GM23338 (cell line): ENCODE data around the gene MKNK1. TPM values are rescaled to one million over a fixed set of nuclear protein-coding genes. Genes with fewer than 3 reads are reported as not detected.

ENCODE experiments used
- ATAC-seq: fragments of 200-7000 bp; cut with Tn5 transposase; 3 replicates; pipeline ENCODE4 v1.9.1; 2020
- DNase-seq: peaks from one replicate; pipeline ENCODE4 v3.0.0-alpha.2; 2015; ENCODE audit warnings: low spot score
- H2AFZ ChIP-seq: fragments of 200-600 bp; sonication (generic); 2 replicates; pipeline ENCODE4 v1.8.0; 2016; ENCODE audit warnings: antibody characterized with exemption, mild to moderate bottlenecking, moderate library complexity
- H3F3A ChIP-seq: fragments of 200-600 bp; sonication (generic); replicated peaks from 2 replicates; pipeline ENCODE4 v1.8.0; 2017; ENCODE audit warnings: antibody characterized with exemption, mixed run types, low read depth
- H3K27ac ChIP-seq: fragments of 200-600 bp; sonication (generic); 2 replicates; pipeline ENCODE4 v1.6.1; 2016; ENCODE audit warnings: low read depth
- H3K27me3 ChIP-seq: fragments of 200-600 bp; sonication (generic); 2 replicates; pipeline ENCODE4 v1.8.0; 2016; ENCODE audit warnings: mild to moderate bottlenecking, mixed run types, moderate library complexity; ENCODE audit not compliant: insufficient read depth
- H3K36me3 ChIP-seq: fragments of 200-600 bp; sonication (generic); 2 replicates; pipeline ENCODE4 v1.8.0; 2016; ENCODE audit warnings: mild to moderate bottlenecking; ENCODE audit not compliant: insufficient read depth
- H3K4me1 ChIP-seq: fragments of 200-600 bp; sonication (generic); 2 replicates; pipeline ENCODE4 v1.8.0; 2016; ENCODE audit warnings: mild to moderate bottlenecking, moderate library complexity; ENCODE audit not compliant: insufficient read depth
- H3K4me2 ChIP-seq: fragments of 200-600 bp; sonication (generic); 2 replicates; pipeline ENCODE4 v1.7.1; 2017; ENCODE audit warnings: mixed run types
- H3K4me3 ChIP-seq: fragments of 200-600 bp; sonication (generic); 2 replicates; pipeline ENCODE4 v1.6.1; 2016; ENCODE audit warnings: mixed run types
- H3K79me2 ChIP-seq: fragments of 200-600 bp; sonication (generic); replicated peaks from 2 replicates; pipeline ENCODE4 v1.8.0; 2017; ENCODE audit warnings: mild to moderate bottlenecking; ENCODE audit not compliant: insufficient read depth
- H3K9me2 ChIP-seq: fragments of 200-600 bp; sonication (generic); 2 replicates; pipeline ENCODE4 v1.8.0; 2017; ENCODE audit not compliant: insufficient read depth
- H4K20me1 ChIP-seq: fragments of 200-600 bp; sonication (generic); replicated peaks from 2 replicates; pipeline ENCODE4 v1.8.0; 2017; ENCODE audit warnings: mild to moderate bottlenecking; ENCODE audit not compliant: insufficient read depth
- H3K27ac Mint-ChIP-seq: 2 replicates; pipeline ENCODE4 v1.8.0; 2020; ENCODE audit warnings: inconsistent platforms, mild to moderate bottlenecking, moderate library complexity, mixed read lengths
- H3K27me3 Mint-ChIP-seq: 3 replicates; pipeline ENCODE4 v1.8.0; 2022; ENCODE audit warnings: low read depth, mild to moderate bottlenecking, moderate library complexity, mixed read lengths, inconsistent platforms; ENCODE audit not compliant: insufficient read depth, poor library complexity
- H3K36me3 Mint-ChIP-seq: 3 replicates; pipeline ENCODE4 v1.8.0; 2021; ENCODE audit warnings: low read depth, mild to moderate bottlenecking, inconsistent platforms, moderate library complexity, mixed read lengths
- H3K4me1 Mint-ChIP-seq: 3 replicates; pipeline ENCODE4 v1.8.0; 2020; ENCODE audit warnings: mild to moderate bottlenecking, inconsistent platforms, mixed read lengths
- H3K4me3 Mint-ChIP-seq: 3 replicates; pipeline ENCODE4 v1.8.0; 2021; ENCODE audit warnings: moderate library complexity, mild to moderate bottlenecking, inconsistent platforms, mixed read lengths
- H3K9me3 Mint-ChIP-seq: 3 replicates; pipeline ENCODE4 v1.8.0; 2020; ENCODE audit warnings: moderate library complexity, mild to moderate bottlenecking, inconsistent platforms, mixed read lengths
- CREB1 ChIP-seq: fragments of 250-450 bp; sonication (Bioruptor Pico); IDR thresholded peaks from 2 replicates; pipeline ENCODE4 v1.5.0; 2020; ENCODE audit warnings: low read depth, mild to moderate bottlenecking, moderate library complexity
- CTCF ChIP-seq, 2 experiments: fragments of 200-600 bp in 1 of 2; sonication (generic) in 1 of 2; conservative IDR thresholded peaks; 2 replicates each; pipeline versions ENCODE4 v1.5.1 to v1.6.1; 2016 to 2017; ENCODE audit warnings: antibody characterized with exemption in 2 of 2, low read depth in 2 of 2, mild to moderate bottlenecking in 2 of 2, moderate library complexity in 1 of 2
- ETS1 ChIP-seq: IDR thresholded peaks from 2 replicates; pipeline ENCODE4 v1.6.1; 2016; ENCODE audit warnings: antibody characterized with exemption
- EZH2 ChIP-seq: fragments of 200-600 bp; sonication (generic); IDR thresholded peaks from one replicate; pipeline ENCODE4 v1.8.0; 2017; ENCODE audit warnings: antibody characterized with exemption, mild to moderate bottlenecking, low read depth; ENCODE audit not compliant: unreplicated experiment
- EZH2phosphoT487 ChIP-seq: fragments of 200-600 bp; sonication (generic); IDR thresholded peaks from one replicate; pipeline ENCODE4 v1.8.1; 2018; ENCODE audit warnings: antibody characterized with exemption; ENCODE audit not compliant: unreplicated experiment
- JUNB ChIP-seq: IDR thresholded peaks from one replicate; pipeline ENCODE4 v1.6.1; 2016; ENCODE audit warnings: antibody characterized with exemption; ENCODE audit not compliant: unreplicated experiment
- NANOG ChIP-seq: IDR thresholded peaks from 2 replicates; pipeline ENCODE4 v1.6.1; 2016; ENCODE audit warnings: antibody characterized with exemption, borderline replicate concordance
- POLR2AphosphoS5 ChIP-seq: IDR thresholded peaks from 2 replicates; pipeline ENCODE4 v1.6.1; 2016; ENCODE audit warnings: antibody characterized with exemption, low read depth
- REST ChIP-seq: IDR thresholded peaks from one replicate; pipeline ENCODE4 v1.6.1; 2018; ENCODE audit warnings: antibody characterized with exemption; ENCODE audit not compliant: unreplicated experiment
- STAT1 ChIP-seq: IDR thresholded peaks from one replicate; pipeline ENCODE4 v1.6.1; 2016; ENCODE audit warnings: antibody characterized with exemption; ENCODE audit not compliant: unreplicated experiment
- ZNF114 ChIP-seq: fragments of 250-450 bp; sonication (Bioruptor Pico); IDR thresholded peaks from 2 replicates; pipeline ENCODE4 v1.5.0; 2020; ENCODE audit warnings: mild to moderate bottlenecking, moderate library complexity
- ZNF331 ChIP-seq: fragments of 250-450 bp; sonication (Bioruptor Pico); IDR thresholded peaks from 2 replicates; pipeline ENCODE4 v1.5.0; 2020; ENCODE audit warnings: low read depth, mild to moderate bottlenecking, moderate library complexity
- ZNF462 ChIP-seq: fragments of 250-450 bp; sonication (Bioruptor Pico); IDR thresholded peaks from 2 replicates; pipeline ENCODE4 v1.5.0; 2020; ENCODE audit warnings: mild to moderate bottlenecking, moderate library complexity
- polyA plus RNA-seq: library from polyadenylated mRNA; unstranded; fragments of >200 nt; fragmentation: Nextera tagmentation; extraction: Ambion mirVana; gene quantifications from 2 replicates; pipeline ENCODE4 v1.2.1, GENCODE V29; 2016
- total RNA-seq: library from RNA; depleted of rRNA; stranded (reverse); fragments of >200 nt; shearing (Covaris generic); gene quantifications from 2 replicates; pipeline ENCODE4 v1.2.3, GENCODE V29; 2014

Gene MKNK1
- total and polyA plus RNA-seq, 2 experiments from 2014 or later = 11.8 to 20.5 TPM

GRCh38 chr1:46510341-46510997 is 93.6 kb downstream of the MKNK1 start:
- no peak overlapping the region for H2AFZ ChIP-seq
- peaks cover 12% of the 10 kb centered on the region; the same call in 1 of the 2 replicates for H3K4me1 ChIP-seq
- Mint-ChIP-seq H3K27ac (no peak overlapping the region), H3K4me1 (peaks cover 27% of the 10 kb centered on the region), H3K36me3 (no peaks in the 10 kb centered on the region), H3K9me3 (no peaks in the 10 kb centered on the region), H3K4me3 (no peak overlapping the region), H3K27me3 (peaks cover 19% of the 10 kb centered on the region)
- H3F3A ChIP-seq = no peaks in the 10 kb centered on the region
- ATAC-seq (no peak), DNase-seq (no peak)
- no peaks in the 10 kb centered on the region; the same call in 1 of the 2 replicates for H4K20me1 ChIP-seq
- H3K4me2 ChIP-seq = no peak overlapping the region
- TF ChIP-seq EZH2 = no peak
- no peak for TF ChIP-seq STAT1
- no peak for TF ChIP-seq ETS1
- TF ChIP-seq REST = no peak
- TF ChIP-seq ZNF114 = no peak
- no peak for TF ChIP-seq POLR2AphosphoS5
- no peak for TF ChIP-seq EZH2phosphoT487
- no peak for TF ChIP-seq ZNF462 (CRISPR knock-in tag)
- TF ChIP-seq NANOG = no peak
- no peak for TF ChIP-seq ZNF331 (CRISPR knock-in tag)
- no peak for TF ChIP-seq JUNB
- TF ChIP-seq CREB1 (CRISPR knock-in tag) = no peak
- TF ChIP-seq CTCF (conservative IDR thresholded peaks at IDR 0.05; ENCODE audit: low read depth in 2 of 2) = no peak
- no peaks in the 10 kb centered on the region for H3K79me2 ChIP-seq
- H3K27me3 ChIP-seq = peaks cover 25% of the 10 kb centered on the region; the same call in 1 of the 2 replicates
- no peaks in the 10 kb centered on the region for H3K36me3 ChIP-seq
- no peak overlapping the region for H3K4me3 ChIP-seq
- no peak overlapping the region for H3K27ac ChIP-seq
- H3K9me2 ChIP-seq = no peaks in the 10 kb centered on the region
